ENCODE data around the gene DNAJC2. TPM values are rescaled to one million over a fixed set of nuclear protein-coding genes. Genes with fewer than 3 reads are reported as not detected.

Gene DNAJC2, protein sequence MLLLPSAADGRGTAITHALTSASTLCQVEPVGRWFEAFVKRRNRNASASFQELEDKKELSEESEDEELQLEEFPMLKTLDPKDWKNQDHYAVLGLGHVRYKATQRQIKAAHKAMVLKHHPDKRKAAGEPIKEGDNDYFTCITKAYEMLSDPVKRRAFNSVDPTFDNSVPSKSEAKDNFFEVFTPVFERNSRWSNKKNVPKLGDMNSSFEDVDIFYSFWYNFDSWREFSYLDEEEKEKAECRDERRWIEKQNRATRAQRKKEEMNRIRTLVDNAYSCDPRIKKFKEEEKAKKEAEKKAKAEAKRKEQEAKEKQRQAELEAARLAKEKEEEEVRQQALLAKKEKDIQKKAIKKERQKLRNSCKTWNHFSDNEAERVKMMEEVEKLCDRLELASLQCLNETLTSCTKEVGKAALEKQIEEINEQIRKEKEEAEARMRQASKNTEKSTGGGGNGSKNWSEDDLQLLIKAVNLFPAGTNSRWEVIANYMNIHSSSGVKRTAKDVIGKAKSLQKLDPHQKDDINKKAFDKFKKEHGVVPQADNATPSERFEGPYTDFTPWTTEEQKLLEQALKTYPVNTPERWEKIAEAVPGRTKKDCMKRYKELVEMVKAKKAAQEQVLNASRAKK
- 26.5 TPM for total RNA-seq
- 35.8 TPM for polyA plus RNA-seq
- long read RNA-seq, donor 1: 0 reads
- long read RNA-seq, donor 2: 0 reads
- long read RNA-seq, donor 3, partial matches to known transcripts: 289 of 293 reads
- long read RNA-seq, donor 3, other reads (novel, unspliced or antisense): 0 of 293 reads
- long read RNA-seq, donor 4: 0 reads
- long read RNA-seq, donor 5, partial matches to known transcripts: 0 of 6 reads
- long read RNA-seq, donor 5, other reads (novel, unspliced or antisense): 0 of 6 reads
- long read RNA-seq, donor 6, transcript DNAJC2-203 (17 exons, 2,167 nt): major isoform, 6 of 7 reads
- long read RNA-seq, donor 6, partial matches to known transcripts: 0 of 7 reads
- long read RNA-seq, donor 6, other reads (novel, unspliced or antisense): 0 of 7 reads
- long read RNA-seq, donor 7, partial matches to known transcripts: 6 of 12 reads
- long read RNA-seq, donor 7, other reads (novel, unspliced or antisense): 0 of 12 reads
- long read RNA-seq, donor 8, partial matches to known transcripts: 0 of 3 reads
- long read RNA-seq, donor 8, other reads (novel, unspliced or antisense): 0 of 3 reads
- long read RNA-seq, donor 9, partial matches to known transcripts: 86 of 137 reads
- long read RNA-seq, donor 9, other reads (novel, unspliced or antisense): 50 of 137 reads
- long read RNA-seq, donor 10, partial matches to known transcripts: 0 of 2 reads
- long read RNA-seq, donor 10, other reads (novel, unspliced or antisense): 0 of 2 reads

DNA sequence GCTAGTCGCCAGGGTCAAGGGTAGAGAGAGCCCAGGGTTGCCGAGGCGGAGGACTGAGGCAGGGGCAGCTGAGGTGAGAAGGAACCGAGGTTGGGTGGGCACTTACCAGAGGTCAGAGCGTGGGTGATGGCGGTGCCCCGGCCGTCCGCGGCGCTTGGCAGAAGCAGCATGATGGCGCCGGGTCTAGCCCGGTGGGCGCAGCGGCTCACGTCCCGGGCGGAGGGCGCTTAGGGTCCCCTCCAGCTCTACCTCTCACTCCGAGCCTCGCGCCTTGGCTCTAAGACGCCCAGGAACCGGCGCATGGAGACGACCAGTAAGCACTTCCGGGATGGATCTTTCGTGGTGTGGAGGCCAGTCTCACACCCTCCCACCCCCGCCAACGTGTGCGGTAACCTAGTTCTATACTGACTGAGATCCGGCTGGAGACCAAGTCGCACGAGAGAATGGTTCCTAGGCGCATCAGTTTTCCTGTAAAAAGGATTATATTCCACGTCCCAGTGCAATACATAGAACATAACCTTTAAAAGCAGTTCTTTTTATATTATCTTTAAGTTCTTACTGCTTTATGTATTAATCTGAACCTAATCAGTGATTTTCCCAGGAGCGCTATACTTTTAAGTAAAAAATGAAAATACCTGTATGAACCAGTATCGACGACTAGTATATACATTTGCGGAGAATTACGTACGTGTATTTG, at the start of gene DNAJC2:
DNAJC2 (minus strand) TSS at position 315 of the 697 bp plus-strand sequence; CDS start at position 170, 145 bp downstream.
- Histone ChIP-seq H3K27ac (ENCODE audit: low read depth in 1 of 2, low read length in 1 of 2) (peak within 1 kb of the TSS; percentile 71 to 94), H3K27me3 (ENCODE audit: control insufficient read depth in 2 of 2, insufficient read depth in 1 of 2, low read length in 1 of 2) (no peaks in the 10 kb centered on the region), H3K4me3 (ENCODE audit: low read length in 2 of 2) (peak within 1 kb of the TSS; percentile 78 to 86), H3K4me1 (ENCODE audit: control insufficient read depth in 2 of 2, insufficient read depth in 2 of 2, low read length in 2 of 2) (peaks cover 10 to 12% of the 10 kb centered on the region in 2 donors), H3K36me3 (ENCODE audit: control insufficient read depth in 2 of 2, insufficient read depth in 2 of 2, low read length in 1 of 2) (peaks cover 10 to 19% of the 10 kb centered on the region in 2 donors), H3K9me3 (ENCODE audit: control insufficient read depth in 2 of 2, insufficient read depth in 1 of 2, low read length in 1 of 2) (no peaks in the 10 kb centered on the region)
- 11% methylated on average over 43 of the region's 43 CpGs for WGBS
- peak; percentile 68 to 93 (median 83) for DNase-seq (ENCODE audit: low read depth in 6 of 9, low spot score in 9 of 9)

GRCh38 chr7:103391976-103392375, 47.4 kb upstream of the DNAJC2 start:
- Histone ChIP-seq H3K9me3 (ENCODE audit: control insufficient read depth in 2 of 2, insufficient read depth in 1 of 2, low read length in 1 of 2) (no peaks in the 10 kb centered on the region), H3K27me3 (ENCODE audit: control insufficient read depth in 2 of 2, insufficient read depth in 1 of 2, low read length in 1 of 2) (no peaks in the 10 kb centered on the region), H3K4me1 (ENCODE audit: control insufficient read depth in 2 of 2, insufficient read depth in 2 of 2, low read length in 2 of 2) (no peaks in the 10 kb centered on the region), H3K36me3 (ENCODE audit: control insufficient read depth in 2 of 2, insufficient read depth in 2 of 2, low read length in 1 of 2) (no peaks in the 10 kb centered on the region), H3K27ac (ENCODE audit: low read depth in 1 of 2, low read length in 1 of 2) (no peak overlapping the region), H3K4me3 (ENCODE audit: low read length in 2 of 2) (no peak overlapping the region)
- no peak for DNase-seq (ENCODE audit: low read depth in 6 of 9, low spot score in 9 of 9)
- WGBS: 98% methylated on average over 2 of the region's 2 CpGs

- H3K27me3 ChIP-seq (ENCODE audit: control insufficient read depth in 2 of 2, insufficient read depth in 1 of 2, low read length in 1 of 2): no peaks in the 10 kb centered on the region
- no peaks in the 10 kb centered on the region for H3K36me3 ChIP-seq (ENCODE audit: control insufficient read depth in 2 of 2, insufficient read depth in 2 of 2, low read length in 1 of 2)
- no peak overlapping the region for H3K4me3 ChIP-seq (ENCODE audit: low read length in 2 of 2)
- no peaks in the 10 kb centered on the region for H3K4me1 ChIP-seq (ENCODE audit: control insufficient read depth in 2 of 2, insufficient read depth in 2 of 2, low read length in 2 of 2)
- 97% methylated on average over 5 of the region's 5 CpGs for WGBS
- no peak overlapping the region for H3K27ac ChIP-seq (ENCODE audit: low read depth in 1 of 2, low read length in 1 of 2)
- no peak for DNase-seq (ENCODE audit: low read depth in 6 of 9, low spot score in 9 of 9)
- H3K9me3 ChIP-seq (ENCODE audit: control insufficient read depth in 2 of 2, insufficient read depth in 1 of 2, low read length in 1 of 2): no peaks in the 10 kb centered on the region
These were observed 46.6 kb upstream of the DNAJC2 start for GRCh38 chr7:103391150-103391549.

- Histone ChIP-seq H3K27ac (ENCODE audit: low read depth in 1 of 2, low read length in 1 of 2) (no peak overlapping the region), H3K4me3 (ENCODE audit: low read length in 2 of 2) (no peak overlapping the region), H3K4me1 (ENCODE audit: control insufficient read depth in 2 of 2, insufficient read depth in 2 of 2, low read length in 2 of 2) (no peaks in the 10 kb centered on the region), H3K27me3 (ENCODE audit: control insufficient read depth in 2 of 2, insufficient read depth in 1 of 2, low read length in 1 of 2) (no peaks in the 10 kb centered on the region), H3K36me3 (ENCODE audit: control insufficient read depth in 2 of 2, insufficient read depth in 2 of 2, low read length in 1 of 2) (no peaks in the 10 kb centered on the region), H3K9me3 (ENCODE audit: control insufficient read depth in 2 of 2, insufficient read depth in 1 of 2, low read length in 1 of 2) (no peaks in the 10 kb centered on the region)
- 91% methylated on average over 3 of the region's 3 CpGs for WGBS
- no peak for DNase-seq (ENCODE audit: low read depth in 6 of 9, low spot score in 9 of 9)
These were observed 44.7 kb upstream of the DNAJC2 start for GRCh38 chr7:103389263-103389662.

- WGBS: 95% methylated on average over 4 of the region's 4 CpGs
- no peak for DNase-seq (ENCODE audit: low read depth in 6 of 9, low spot score in 9 of 9)
These were observed 44.0 kb upstream of the DNAJC2 start for GRCh38 chr7:103388469-103389140.

GRCh38 chr7:103387242-103387641, 42.7 kb upstream of the DNAJC2 start:
- DNase-seq (ENCODE audit: low read depth in 6 of 9, low spot score in 9 of 9): peak in 1 of 9 donors; percentile 13
- 81% methylated on average over 1 of the region's 1 CpG for WGBS
- H3K9me3 ChIP-seq (ENCODE audit: control insufficient read depth in 2 of 2, insufficient read depth in 1 of 2, low read length in 1 of 2): no peaks in the 10 kb centered on the region
- H3K27me3 ChIP-seq (ENCODE audit: control insufficient read depth in 2 of 2, insufficient read depth in 1 of 2, low read length in 1 of 2): no peaks in the 10 kb centered on the region
- no peak overlapping the region for H3K27ac ChIP-seq (ENCODE audit: low read depth in 1 of 2, low read length in 1 of 2)
- H3K4me3 ChIP-seq (ENCODE audit: low read length in 2 of 2): no peak overlapping the region
- no peaks in the 10 kb centered on the region for H3K4me1 ChIP-seq (ENCODE audit: control insufficient read depth in 2 of 2, insufficient read depth in 2 of 2, low read length in 2 of 2)
- no peaks in the 10 kb centered on the region for H3K36me3 ChIP-seq (ENCODE audit: control insufficient read depth in 2 of 2, insufficient read depth in 2 of 2, low read length in 1 of 2)

More at GRCh38 chr7:103388469-103389140, 44.0 kb upstream of the DNAJC2 start:
- Histone ChIP-seq H3K27me3 (ENCODE audit: control insufficient read depth in 2 of 2, insufficient read depth in 1 of 2, low read length in 1 of 2) (no peaks in the 10 kb centered on the region), H3K4me1 (ENCODE audit: control insufficient read depth in 2 of 2, insufficient read depth in 2 of 2, low read length in 2 of 2) (no peaks in the 10 kb centered on the region), H3K27ac (ENCODE audit: low read depth in 1 of 2, low read length in 1 of 2) (no peak overlapping the region), H3K36me3 (ENCODE audit: control insufficient read depth in 2 of 2, insufficient read depth in 2 of 2, low read length in 1 of 2) (no peaks in the 10 kb centered on the region), H3K4me3 (ENCODE audit: low read length in 2 of 2) (no peak overlapping the region), H3K9me3 (ENCODE audit: control insufficient read depth in 2 of 2, insufficient read depth in 1 of 2, low read length in 1 of 2) (no peaks in the 10 kb centered on the region)

DNA sequence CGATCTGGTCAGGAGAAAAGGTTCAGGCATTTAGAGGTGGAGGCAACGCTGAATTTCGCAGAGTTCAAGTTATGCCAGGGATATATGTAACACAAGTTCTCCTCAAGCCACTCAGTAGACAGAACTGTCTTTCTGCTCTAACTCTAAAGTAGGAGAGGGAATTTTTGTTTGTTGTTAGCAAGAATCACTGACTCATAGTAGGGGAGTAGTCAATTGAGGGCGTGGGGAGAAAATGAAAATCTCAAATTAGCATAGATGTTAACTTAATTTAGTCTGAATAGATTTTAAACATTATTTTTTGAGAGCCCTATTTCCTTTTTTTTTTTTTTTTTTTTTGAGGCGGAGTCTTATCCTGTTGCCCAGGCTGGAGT, 37.5 kb upstream of the DNAJC2 start:
- no peak for DNase-seq (ENCODE audit: low read depth in 6 of 9, low spot score in 9 of 9)
- H3K27me3 ChIP-seq (ENCODE audit: control insufficient read depth in 2 of 2, insufficient read depth in 1 of 2, low read length in 1 of 2): no peaks in the 10 kb centered on the region
- H3K4me1 ChIP-seq (ENCODE audit: control insufficient read depth in 2 of 2, insufficient read depth in 2 of 2, low read length in 2 of 2): no peaks in the 10 kb centered on the region
- WGBS: 96% methylated on average over 5 of the region's 5 CpGs
- H3K9me3 ChIP-seq (ENCODE audit: control insufficient read depth in 2 of 2, insufficient read depth in 1 of 2, low read length in 1 of 2): no peaks in the 10 kb centered on the region
- no peak overlapping the region for H3K27ac ChIP-seq (ENCODE audit: low read depth in 1 of 2, low read length in 1 of 2)
- H3K4me3 ChIP-seq (ENCODE audit: low read length in 2 of 2): no peak overlapping the region
- no peaks in the 10 kb centered on the region for H3K36me3 ChIP-seq (ENCODE audit: control insufficient read depth in 2 of 2, insufficient read depth in 2 of 2, low read length in 1 of 2)
